Mucosa of rectum (tissue), 2 donors: ENCODE data around the gene SNAPC3.
"Not testable (repeated sequence)": the region's sequence is repeated elsewhere in the genome, so short reads cannot be mapped to it uniquely, and the experiment has no call there.

Source experiments
- H3K27ac ChIP-seq, 2 donors: one replicate each; pipeline ENCODE4 v1.7.0; 2013; ENCODE audit warnings: inconsistent platforms in 2 of 2, low read depth in 2 of 2, low read length in 2 of 2
- H3K27me3 ChIP-seq, 2 donors: one replicate each; pipeline ENCODE4 v1.7.0; 2013; ENCODE audit warnings: low read length in 2 of 2; ENCODE audit not compliant: control insufficient read depth in 2 of 2, insufficient read depth in 2 of 2
- H3K36me3 ChIP-seq, 2 donors: one replicate each; pipeline ENCODE4 v1.7.0; 2013; ENCODE audit warnings: low read length in 2 of 2; ENCODE audit not compliant: control insufficient read depth in 2 of 2, insufficient read depth in 2 of 2
- H3K4me1 ChIP-seq, 2 donors: one replicate each; pipeline ENCODE4 v1.7.0; 2013; ENCODE audit warnings: low read length in 2 of 2, mild to moderate bottlenecking in 1 of 2; ENCODE audit not compliant: control insufficient read depth in 2 of 2, insufficient read depth in 2 of 2
- H3K4me3 ChIP-seq, 2 donors: one replicate each; pipeline ENCODE4 v1.7.0; 2013; ENCODE audit warnings: low read length in 2 of 2
- H3K9ac ChIP-seq, 2 donors: one replicate each; pipeline ENCODE4 v1.7.0; 2013; ENCODE audit warnings: low read length in 2 of 2, low read depth in 1 of 2, mild to moderate bottlenecking in 1 of 2
- H3K9me3 ChIP-seq, 2 donors: one replicate each; pipeline ENCODE4 v1.7.0; 2013; ENCODE audit warnings: low read length in 2 of 2; ENCODE audit not compliant: control insufficient read depth in 2 of 2
- donor health status: healthy.
- donor health status: Normal muscosa, but diverticular disease.

SNAPC3 gene

GRCh38 chr9:15442264-15442663 is 19.6 kb downstream of the SNAPC3 start:
- H3K27me3 ChIP-seq, H3K9me3 ChIP-seq, H3K9ac ChIP-seq, H3K27ac ChIP-seq, H3K4me1 ChIP-seq, H3K4me3 ChIP-seq: not testable (repeated sequence)
- peaks cover 48 to 49% of the 10 kb centered on the region in 2 donors for H3K36me3 ChIP-seq

GRCh38 chr9:15444141-15444540 is 21.5 kb downstream of the SNAPC3 start:
- no peak overlapping the region for H3K27ac ChIP-seq
- H3K4me1 ChIP-seq: no peaks in the 10 kb centered on the region
- peaks cover 57 to 61% of the 10 kb centered on the region in 2 donors for H3K36me3 ChIP-seq
- no peaks in the 10 kb centered on the region for H3K27me3 ChIP-seq
- no peak overlapping the region for H3K9ac ChIP-seq
- H3K9me3 ChIP-seq: no peaks in the 10 kb centered on the region
- no peak overlapping the region for H3K4me3 ChIP-seq

- no peak overlapping the region for H3K4me3 ChIP-seq
- peaks cover 45 to 61% of the 10 kb centered on the region in 2 donors for H3K36me3 ChIP-seq
Observed at GRCh38 chr9:15453956-15454355, 31.3 kb downstream of the SNAPC3 start.

GRCh38 chr9:15461056-15461455 is 38.4 kb downstream of the SNAPC3 start:
- Histone ChIP-seq H3K9ac (no peak overlapping the region), H3K36me3 (peaks cover 49 to 64% of the 10 kb centered on the region in 2 donors), H3K9me3 (no peaks in the 10 kb centered on the region), H3K27me3 (no peaks in the 10 kb centered on the region), H3K4me1 (no peaks in the 10 kb centered on the region), H3K27ac (no peak overlapping the region), H3K4me3 (no peak overlapping the region)

More at GRCh38 chr9:15453956-15454355, 31.3 kb downstream of the SNAPC3 start:
- H3K27ac ChIP-seq: no peak overlapping the region
- H3K9me3 ChIP-seq: no peaks in the 10 kb centered on the region
- no peak overlapping the region for H3K9ac ChIP-seq
- no peaks in the 10 kb centered on the region for H3K4me1 ChIP-seq
- H3K27me3 ChIP-seq: no peaks in the 10 kb centered on the region

GRCh38 chr9:15461601-15462000 is 38.9 kb downstream of the SNAPC3 start:
- H3K36me3 ChIP-seq: peaks cover 49 to 63% of the 10 kb centered on the region in 2 donors
- H3K4me3 ChIP-seq: no peak overlapping the region
- no peaks in the 10 kb centered on the region for H3K27me3 ChIP-seq
- no peak overlapping the region for H3K27ac ChIP-seq
- no peak overlapping the region for H3K9ac ChIP-seq
- H3K4me1 ChIP-seq: no peaks in the 10 kb centered on the region
- no peaks in the 10 kb centered on the region for H3K9me3 ChIP-seq

GRCh38 chr9:15468145-15468544 is 45.5 kb downstream of the SNAPC3 start:
- Histone ChIP-seq H3K36me3 (peaks cover 32 to 41% of the 10 kb centered on the region in 2 donors), H3K9ac (no peak overlapping the region), H3K4me1 (no peaks in the 10 kb centered on the region), H3K9me3 (no peaks in the 10 kb centered on the region), H3K27me3 (no peaks in the 10 kb centered on the region), H3K4me3 (no peak overlapping the region), H3K27ac (no peak overlapping the region)

GRCh38 chr9:15469406-15469805 is 46.7 kb downstream of the SNAPC3 start:
- Histone ChIP-seq H3K36me3 (peaks cover 30 to 36% of the 10 kb centered on the region in 2 donors), H3K27me3 (no peaks in the 10 kb centered on the region), H3K9ac (no peak overlapping the region), H3K4me3 (no peak overlapping the region), H3K9me3 (no peaks in the 10 kb centered on the region), H3K4me1 (no peaks in the 10 kb centered on the region), H3K27ac (no peak overlapping the region)

GRCh38 chr9:15469862-15470261 is 47.2 kb downstream of the SNAPC3 start:
- H3K27ac ChIP-seq: no peak overlapping the region
- no peak overlapping the region for H3K9ac ChIP-seq
- H3K4me3 ChIP-seq: no peak overlapping the region
- H3K36me3 ChIP-seq: peaks cover 28 to 34% of the 10 kb centered on the region in 2 donors
- no peaks in the 10 kb centered on the region for H3K9me3 ChIP-seq
- H3K27me3 ChIP-seq: no peaks in the 10 kb centered on the region
- no peaks in the 10 kb centered on the region for H3K4me1 ChIP-seq

- H3K9me3 ChIP-seq: no peaks in the 10 kb centered on the region
- no peak overlapping the region for H3K27ac ChIP-seq
- no peak overlapping the region for H3K9ac ChIP-seq
- no peak overlapping the region for H3K4me3 ChIP-seq
- peaks cover 6% of the 10 kb centered on the region in 2 donors for H3K36me3 ChIP-seq
- H3K4me1 ChIP-seq: no peaks in the 10 kb centered on the region
- H3K27me3 ChIP-seq: no peaks in the 10 kb centered on the region
Observed at GRCh38 chr9:15475923-15476536, 53.4 kb downstream of the SNAPC3 start.

GRCh38 chr9:15480028-15480427 is 57.4 kb downstream of the SNAPC3 start:
- H3K36me3 ChIP-seq: peaks cover 2 to 6% of the 10 kb centered on the region in 2 donors
- H3K27ac ChIP-seq: no peak overlapping the region
- H3K4me3 ChIP-seq: no peak overlapping the region
- H3K9ac ChIP-seq: no peak overlapping the region
- no peaks in the 10 kb centered on the region for H3K27me3 ChIP-seq
- H3K4me1 ChIP-seq: no peaks in the 10 kb centered on the region
- no peaks in the 10 kb centered on the region for H3K9me3 ChIP-seq
